Measurements from ENCODE around the gene GLYR1. TPM values are rescaled to one million over a fixed set of nuclear protein-coding genes. Genes with fewer than 3 reads are reported as not detected.

GLYR1 gene
- total RNA-seq, 1 experiment from 2014 or later = 67.3 TPM

DNA sequence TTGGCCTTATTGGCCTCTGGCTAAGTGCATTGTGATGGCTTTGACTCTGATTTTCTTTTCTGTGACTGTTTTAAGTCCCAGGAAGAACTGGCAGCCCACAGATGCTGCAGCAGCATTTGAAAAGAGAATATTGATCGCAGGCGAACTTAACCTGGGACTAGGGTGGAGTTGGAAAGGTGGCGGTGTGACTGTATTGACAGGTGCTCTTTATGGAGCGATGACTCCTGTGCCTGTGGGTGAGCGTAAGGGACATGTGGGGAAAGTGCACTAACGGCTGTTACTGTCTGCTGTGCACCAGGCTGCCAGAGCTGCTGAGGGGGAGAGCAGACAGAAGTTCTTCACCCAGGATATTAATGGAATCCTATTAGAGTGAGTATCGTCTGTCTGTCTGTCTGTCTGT, 21.4 kb upstream of the GLYR1 start:
- BruUV-seq (replicated peaks) = no TSS peak
- TF ChIP-seq, protein P1, sequence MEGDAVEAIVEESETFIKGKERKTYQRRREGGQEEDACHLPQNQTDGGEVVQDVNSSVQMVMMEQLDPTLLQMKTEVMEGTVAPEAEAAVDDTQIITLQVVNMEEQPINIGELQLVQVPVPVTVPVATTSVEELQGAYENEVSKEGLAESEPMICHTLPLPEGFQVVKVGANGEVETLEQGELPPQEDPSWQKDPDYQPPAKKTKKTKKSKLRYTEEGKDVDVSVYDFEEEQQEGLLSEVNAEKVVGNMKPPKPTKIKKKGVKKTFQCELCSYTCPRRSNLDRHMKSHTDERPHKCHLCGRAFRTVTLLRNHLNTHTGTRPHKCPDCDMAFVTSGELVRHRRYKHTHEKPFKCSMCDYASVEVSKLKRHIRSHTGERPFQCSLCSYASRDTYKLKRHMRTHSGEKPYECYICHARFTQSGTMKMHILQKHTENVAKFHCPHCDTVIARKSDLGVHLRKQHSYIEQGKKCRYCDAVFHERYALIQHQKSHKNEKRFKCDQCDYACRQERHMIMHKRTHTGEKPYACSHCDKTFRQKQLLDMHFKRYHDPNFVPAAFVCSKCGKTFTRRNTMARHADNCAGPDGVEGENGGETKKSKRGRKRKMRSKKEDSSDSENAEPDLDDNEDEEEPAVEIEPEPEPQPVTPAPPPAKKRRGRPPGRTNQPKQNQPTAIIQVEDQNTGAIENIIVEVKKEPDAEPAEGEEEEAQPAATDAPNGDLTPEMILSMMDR (IDR thresholded peaks at IDR 0.05; ENCODE audit: unreplicated experiment) = no peak
- DNase-seq (ENCODE audit: unreplicated experiment) = no peak
- CTCF ChIA-PET = interaction anchor here (0.6 to 0.9 kb wide), 3 partner anchors 25 to 394 kb away, joined by 3 to 4 read pairs (median 3); no protein-coding TSS in a partner anchor
- POLR2A ChIA-PET = interaction anchor here (0.7 kb wide), 1 partner anchor 158 kb away, joined by 5 read pairs; no protein-coding TSS in a partner anchor
- Mint-ChIP-seq H3K36me3 (ENCODE audit: insufficient read depth, unreplicated experiment) (peaks cover 66% of the 10 kb centered on the region), H3K4me3 (ENCODE audit: unreplicated experiment) (no peak overlapping the region), H3K4me1 (ENCODE audit: insufficient read depth, unreplicated experiment) (peaks cover 10% of the 10 kb centered on the region), H3K27ac (ENCODE audit: low read depth, unreplicated experiment) (no peak overlapping the region), H3K9me3 (ENCODE audit: unreplicated experiment) (no peaks in the 10 kb centered on the region), H3K27me3 (ENCODE audit: insufficient read depth, unreplicated experiment) (no peaks in the 10 kb centered on the region)
- intact Hi-C loops (cut with micrococcal nuclease) = no loop called here

DNA sequence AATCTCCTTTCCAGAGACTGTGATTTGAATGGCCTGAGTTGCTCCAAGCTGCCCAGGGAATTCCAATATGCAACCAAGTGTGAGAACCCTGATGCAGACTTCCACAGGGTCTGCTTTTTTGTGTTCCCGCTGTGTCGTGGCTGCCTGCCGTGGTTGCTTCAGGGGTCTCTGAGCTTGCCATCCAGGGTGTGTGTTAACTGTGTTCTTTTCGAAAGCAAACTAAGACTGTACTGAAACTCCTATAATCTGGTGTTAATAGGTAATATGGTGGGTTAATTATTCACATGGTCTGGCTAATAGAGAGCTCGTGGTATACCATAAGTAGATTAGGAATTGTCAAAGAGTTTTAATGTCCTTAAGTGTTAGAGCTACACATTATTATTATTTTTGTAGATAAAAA, 20.9 kb upstream of the GLYR1 start:
- DNase-seq (ENCODE audit: unreplicated experiment) = no peak
- Mint-ChIP-seq H3K27me3 (ENCODE audit: insufficient read depth, unreplicated experiment) (no peaks in the 10 kb centered on the region), H3K4me3 (ENCODE audit: unreplicated experiment) (no peak overlapping the region), H3K27ac (ENCODE audit: low read depth, unreplicated experiment) (no peak overlapping the region), H3K9me3 (ENCODE audit: unreplicated experiment) (no peaks in the 10 kb centered on the region), H3K36me3 (ENCODE audit: insufficient read depth, unreplicated experiment) (peaks cover 61% of the 10 kb centered on the region), H3K4me1 (ENCODE audit: insufficient read depth, unreplicated experiment) (peaks cover 10% of the 10 kb centered on the region)
- BruUV-seq (replicated peaks) = no TSS peak
- TF ChIP-seq, protein P1 (IDR thresholded peaks at IDR 0.05; ENCODE audit: unreplicated experiment) = no peak
- ChIA-PET CTCF (interaction anchor here (0.6 to 1.1 kb wide), 3 partner anchors 19 to 185 kb away, joined by 3 to 4 read pairs (median 3); no protein-coding TSS in a partner anchor), POLR2A (interaction anchor here (0.7 kb wide), 1 partner anchor 158 kb away, joined by 5 read pairs; no protein-coding TSS in a partner anchor)
- intact Hi-C loops (cut with micrococcal nuclease) = no loop called here

DNA sequence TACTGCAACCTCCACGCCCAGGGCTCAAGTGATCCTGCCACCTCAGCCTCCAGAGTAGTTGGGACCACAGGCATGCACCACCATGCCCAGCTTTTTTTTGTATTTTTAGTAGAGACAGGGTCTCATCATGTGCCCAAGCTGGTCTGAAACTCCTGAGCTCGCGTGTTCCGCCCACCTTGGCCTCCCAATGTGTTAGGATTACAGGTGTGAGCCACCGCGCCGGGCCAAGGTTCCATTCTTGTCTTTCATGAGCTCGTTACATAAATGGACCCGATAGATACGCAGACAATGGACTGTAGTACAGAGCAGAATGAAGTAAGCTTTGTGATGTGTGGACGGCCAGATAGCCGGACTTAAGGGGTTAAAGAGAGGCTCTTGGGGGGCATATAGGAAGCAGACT, 19.5 kb upstream of the GLYR1 start:
- intact Hi-C loops (cut with micrococcal nuclease) = no loop called here
- Mint-ChIP-seq H3K4me1 (ENCODE audit: insufficient read depth, unreplicated experiment) (peaks cover 15% of the 10 kb centered on the region), H3K27me3 (ENCODE audit: insufficient read depth, unreplicated experiment) (no peaks in the 10 kb centered on the region), H3K9me3 (ENCODE audit: unreplicated experiment) (no peaks in the 10 kb centered on the region), H3K4me3 (ENCODE audit: unreplicated experiment) (no peak overlapping the region), H3K27ac (ENCODE audit: low read depth, unreplicated experiment) (no peak overlapping the region), H3K36me3 (ENCODE audit: insufficient read depth, unreplicated experiment) (peaks cover 48% of the 10 kb centered on the region)
- BruUV-seq (replicated peaks) = no TSS peak
- POLR2A ChIA-PET = interaction anchor here (0.5 to 1.1 kb wide), 2 partner anchors 16 to 131 kb away, joined by 3 to 4 read pairs; no protein-coding TSS in a partner anchor
- CTCF ChIA-PET = interaction anchor here (0.7 to 1.2 kb wide), 4 partner anchors 14 to 89 kb away, joined by 3 to 5 read pairs (median 3); no protein-coding TSS in a partner anchor
- TF ChIP-seq, protein P1 (IDR thresholded peaks at IDR 0.05; ENCODE audit: unreplicated experiment) = no peak
- no peak for DNase-seq (ENCODE audit: unreplicated experiment)

DNA sequence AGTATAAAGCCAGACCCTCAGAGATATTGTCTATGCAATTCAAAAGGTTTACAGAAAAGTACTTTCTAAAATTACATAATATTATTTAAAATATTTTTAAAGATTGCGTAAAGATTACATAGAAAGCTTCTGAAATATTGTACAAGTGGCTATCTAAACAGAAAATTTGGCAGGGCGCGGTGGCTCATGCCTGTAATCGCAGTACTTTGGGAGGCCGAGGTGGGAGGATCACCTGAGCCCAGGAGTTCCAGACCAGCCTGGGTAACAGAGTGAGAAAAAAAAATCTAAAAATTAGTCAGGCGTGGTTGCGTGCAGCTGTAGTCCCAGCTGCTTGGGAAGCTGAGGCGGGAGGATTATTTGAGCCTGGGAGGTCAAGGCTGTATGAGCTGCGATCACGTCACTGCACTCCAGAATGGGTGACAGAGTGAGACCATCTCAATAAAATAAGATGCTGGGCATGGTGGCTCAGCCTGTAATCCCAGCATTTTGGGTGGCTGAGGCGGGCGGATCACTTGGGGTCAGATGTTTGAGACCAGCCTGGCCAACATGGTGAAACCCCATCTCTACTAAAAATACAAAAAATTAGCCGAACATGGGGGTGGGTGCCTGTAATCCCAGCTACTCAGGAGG, 18.3 kb upstream of the GLYR1 start:
- no peaks in the 10 kb centered on the region for H3K9me3 Mint-ChIP-seq (ENCODE audit: unreplicated experiment)
- H3K27ac Mint-ChIP-seq (ENCODE audit: low read depth, unreplicated experiment) = no peak overlapping the region
- H3K27me3 Mint-ChIP-seq (ENCODE audit: insufficient read depth, unreplicated experiment) = no peaks in the 10 kb centered on the region
- CTCF ChIA-PET = interaction anchor here (0.6 to 1.2 kb wide), 3 partner anchors 39 to 88 kb away, joined by 3 to 6 read pairs (median 5); no protein-coding TSS in a partner anchor
- H3K36me3 Mint-ChIP-seq (ENCODE audit: insufficient read depth, unreplicated experiment) = peaks cover 48% of the 10 kb centered on the region
- intact Hi-C loops (cut with micrococcal nuclease) = no loop called here
- TF ChIP-seq, protein P1 (IDR thresholded peaks at IDR 0.05; ENCODE audit: unreplicated experiment) = no peak
- H3K4me1 Mint-ChIP-seq (ENCODE audit: insufficient read depth, unreplicated experiment) = peaks cover 15% of the 10 kb centered on the region
- DNase-seq (ENCODE audit: unreplicated experiment) = no peak
- BruUV-seq (replicated peaks) = no TSS peak
- POLR2A ChIA-PET = interaction anchor here (0.7 to 1.2 kb wide), 3 partner anchors 17 to 206 kb away, joined by 3 to 5 read pairs (median 4); no protein-coding TSS in a partner anchor
- H3K4me3 Mint-ChIP-seq (ENCODE audit: unreplicated experiment) = no peak overlapping the region

All from MCF 10A (cell line).